ENCODE results near the gene CLEC11A.

CLEC11A gene

DNA sequence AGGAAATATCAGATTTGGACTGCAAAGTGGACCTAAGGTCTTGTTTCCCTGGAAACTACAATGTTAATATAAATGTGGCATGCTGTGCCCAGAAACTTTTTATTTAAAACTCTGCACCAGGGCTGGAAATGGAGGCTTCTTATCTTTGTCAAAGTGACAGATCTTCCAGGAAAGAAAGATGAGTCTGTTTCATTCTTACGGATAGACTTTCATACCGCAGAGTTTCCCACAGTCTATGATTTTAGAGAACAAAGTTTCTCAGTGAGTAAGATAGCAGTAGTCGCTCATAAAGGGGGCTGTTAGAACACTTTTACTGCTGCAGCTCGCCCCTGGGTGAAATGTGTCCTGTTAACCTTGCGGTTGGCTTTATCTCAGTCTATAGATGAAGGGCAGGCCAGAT lies 6.7 kb downstream of the CLEC11A start:
- ChIA-PET POLR2A (interaction anchor here (1.1 kb wide), 1 partner anchor 9 kb away, joined by 6 read pairs; no protein-coding TSS in a partner anchor), CTCF (no interaction called here)

GRCh38 chr19:50735869-50736268 lies 12.7 kb downstream of the CLEC11A start:
- no peak overlapping the region for H3K4me3 ChIP-seq (ENCODE audit: low read depth, low read length)
- POLR2A ChIA-PET, result no interaction called here
- CTCF ChIA-PET, result interaction anchor here (0.9 to 2.9 kb wide), 3 partner anchors 9 to 13 kb away, joined by 3 to 18 read pairs (median 3); no protein-coding TSS in a partner anchor
- no peak for TF ChIP-seq CTCF (IDR thresholded peaks at IDR 0.05; ENCODE audit: insufficient read depth, low read length, missing control alignments)
- DNase-seq (ENCODE audit: low read depth, low spot score), result no peak

More for the DNA sequence above, 6.7 kb downstream of the CLEC11A start:
- no peak for TF ChIP-seq CTCF (IDR thresholded peaks at IDR 0.05; ENCODE audit: insufficient read depth, low read length, missing control alignments)
- no peak for DNase-seq (ENCODE audit: low read depth, low spot score)
- no peak overlapping the region for H3K4me3 ChIP-seq (ENCODE audit: low read depth, low read length)

DNA sequence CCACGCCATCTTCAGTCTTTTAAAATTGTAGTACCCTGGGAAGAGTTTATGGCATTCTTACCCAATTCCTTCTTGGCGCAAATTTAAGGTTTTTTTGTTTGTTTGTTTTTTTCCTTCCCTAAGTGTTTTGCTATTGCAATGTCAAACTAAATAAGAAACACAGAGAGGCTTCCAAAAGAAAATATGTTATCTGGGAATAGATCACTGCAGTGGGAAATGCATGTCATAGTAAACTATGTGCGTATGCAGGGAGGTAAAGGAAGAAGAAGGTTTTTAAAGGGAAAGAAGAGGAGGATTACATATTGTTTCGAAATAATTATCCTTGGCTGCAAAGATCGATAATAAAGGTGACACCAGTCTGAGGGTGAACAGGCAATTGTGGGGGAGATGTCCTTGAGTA lies 13.2 kb downstream of the CLEC11A start:
- DNase-seq (ENCODE audit: low read depth, low spot score), result no peak
- no peak overlapping the region for H3K4me3 ChIP-seq (ENCODE audit: low read depth, low read length)
- POLR2A ChIA-PET, result no interaction called here
- no peak for TF ChIP-seq CTCF (IDR thresholded peaks at IDR 0.05; ENCODE audit: insufficient read depth, low read length, missing control alignments)
- CTCF ChIA-PET, result interaction anchor here (2.9 kb wide), 1 partner anchor 12 kb away, joined by 18 read pairs; no protein-coding TSS in a partner anchor

GRCh38 chr19:50739132-50739913 lies 16.2 kb downstream of the CLEC11A start:
- ChIA-PET CTCF (no interaction called here), POLR2A (no interaction called here)
- DNase-seq (ENCODE audit: low read depth, low spot score), result no peak
- H3K4me3 ChIP-seq (ENCODE audit: low read depth, low read length), result no peak overlapping the region
- no peak for TF ChIP-seq CTCF (IDR thresholded peaks at IDR 0.05; ENCODE audit: insufficient read depth, low read length, missing control alignments)

DNA sequence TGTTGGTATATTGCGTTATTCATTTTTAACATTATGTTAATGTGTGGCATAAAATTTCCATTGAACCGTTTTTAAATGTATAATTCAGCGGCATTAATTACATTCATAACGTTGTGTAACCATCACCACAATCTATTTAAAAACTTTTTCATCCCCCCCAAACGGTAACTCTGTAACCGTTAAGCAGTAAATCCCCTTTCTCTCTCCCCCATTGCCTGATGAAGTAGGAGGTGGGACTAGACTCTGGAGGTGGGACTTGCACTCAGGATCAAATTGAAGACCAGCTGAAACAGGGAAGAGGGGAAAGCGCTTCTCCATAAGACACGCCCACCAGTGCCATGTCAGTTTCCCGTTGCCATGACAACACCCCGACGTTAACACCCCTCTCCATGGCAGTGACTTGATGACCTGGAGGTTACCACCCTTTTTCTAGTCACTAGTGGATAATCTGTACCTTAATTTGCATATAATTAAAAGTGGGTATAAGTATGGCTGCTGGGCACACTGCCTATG lies 16.8 kb downstream of the CLEC11A start:
- ChIA-PET POLR2A (no interaction called here), CTCF (no interaction called here)
- TF ChIP-seq CTCF (IDR thresholded peaks at IDR 0.05; ENCODE audit: insufficient read depth, low read length, missing control alignments), result no peak
- no peak overlapping the region for H3K4me3 ChIP-seq (ENCODE audit: low read depth, low read length)
- no peak for DNase-seq (ENCODE audit: low read depth, low spot score)

- no peak overlapping the region for H3K4me3 ChIP-seq (ENCODE audit: low read depth, low read length)
- ChIA-PET CTCF (no interaction called here), POLR2A (no interaction called here)
- TF ChIP-seq CTCF (IDR thresholded peaks at IDR 0.05; ENCODE audit: insufficient read depth, low read length, missing control alignments), result no peak
- DNase-seq (ENCODE audit: low read depth, low spot score), result no peak
Observed at GRCh38 chr19:50741179-50741933, 18.2 kb downstream of the CLEC11A start.
